ENCODE measurements around the gene REPIN1.

Gene REPIN1

DNA sequence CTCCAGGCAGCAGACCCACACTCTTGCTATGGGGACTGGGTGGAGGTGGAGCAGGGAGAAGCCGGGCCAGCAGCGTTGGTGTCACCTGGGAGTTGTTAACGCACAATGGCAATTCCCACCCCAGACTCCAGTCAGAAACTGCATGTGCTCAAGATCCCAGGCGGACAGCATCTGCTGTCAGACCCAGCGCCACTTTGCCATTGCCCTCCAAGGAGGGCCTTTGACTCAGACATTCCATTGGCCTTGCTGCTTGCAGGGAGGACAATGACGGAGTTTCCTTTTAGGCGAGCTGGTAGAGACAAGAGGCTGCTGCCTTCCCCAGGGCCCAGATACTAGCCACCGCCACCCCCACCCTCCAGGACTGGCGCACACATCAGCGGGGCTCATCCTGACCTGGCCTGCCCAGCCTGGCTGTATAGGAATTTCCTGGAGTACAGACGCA is 45.0 kb downstream of the REPIN1 start:
- Histone ChIP-seq H3K4me3 (ENCODE audit: low read length) (no peak overlapping the region), H3K27ac (ENCODE audit: low read length) (no peak overlapping the region), H3F3A (ENCODE audit: insufficient read depth, low read length) (peaks cover 25% of the 10 kb centered on the region), H3K4me2 (ENCODE audit: low read depth, low read length) (no peak overlapping the region), H3K27me3 (replicated peaks; ENCODE audit: insufficient read depth, low read length) (no peaks in the 10 kb centered on the region), H3K9me3 (replicated peaks; ENCODE audit: insufficient read depth, low read length) (no peaks in the 10 kb centered on the region), H3K36me3 (replicated peaks; ENCODE audit: insufficient read depth, low read length) (peaks cover 6% of the 10 kb centered on the region; the same call in 1 of the 2 replicates), H3K4me1 (ENCODE audit: low read length) (peaks cover 24% of the 10 kb centered on the region), H3K9ac (ENCODE audit: low read length) (no peak overlapping the region), H2AFZ (ENCODE audit: low read length) (no peak overlapping the region), H3K9me2 (replicated peaks; ENCODE audit: insufficient read depth, low read length) (no peaks in the 10 kb centered on the region), H3K79me2 (ENCODE audit: low read length) (peaks cover 16% of the 10 kb centered on the region), H4K20me1 (ENCODE audit: insufficient read depth, low read length) (no peaks in the 10 kb centered on the region)
- no peak for DNase-seq
- TF ChIP-seq EZH2 (optimal IDR thresholded peaks at IDR 0.05; ENCODE audit: low read depth, low read length) (no peak), CTCF (IDR thresholded peaks at IDR 0.05; ENCODE audit: low read length) (no peak), EZH2phosphoT487 (IDR thresholded peaks at IDR 0.05; ENCODE audit: low read length) (no peak)

DNA sequence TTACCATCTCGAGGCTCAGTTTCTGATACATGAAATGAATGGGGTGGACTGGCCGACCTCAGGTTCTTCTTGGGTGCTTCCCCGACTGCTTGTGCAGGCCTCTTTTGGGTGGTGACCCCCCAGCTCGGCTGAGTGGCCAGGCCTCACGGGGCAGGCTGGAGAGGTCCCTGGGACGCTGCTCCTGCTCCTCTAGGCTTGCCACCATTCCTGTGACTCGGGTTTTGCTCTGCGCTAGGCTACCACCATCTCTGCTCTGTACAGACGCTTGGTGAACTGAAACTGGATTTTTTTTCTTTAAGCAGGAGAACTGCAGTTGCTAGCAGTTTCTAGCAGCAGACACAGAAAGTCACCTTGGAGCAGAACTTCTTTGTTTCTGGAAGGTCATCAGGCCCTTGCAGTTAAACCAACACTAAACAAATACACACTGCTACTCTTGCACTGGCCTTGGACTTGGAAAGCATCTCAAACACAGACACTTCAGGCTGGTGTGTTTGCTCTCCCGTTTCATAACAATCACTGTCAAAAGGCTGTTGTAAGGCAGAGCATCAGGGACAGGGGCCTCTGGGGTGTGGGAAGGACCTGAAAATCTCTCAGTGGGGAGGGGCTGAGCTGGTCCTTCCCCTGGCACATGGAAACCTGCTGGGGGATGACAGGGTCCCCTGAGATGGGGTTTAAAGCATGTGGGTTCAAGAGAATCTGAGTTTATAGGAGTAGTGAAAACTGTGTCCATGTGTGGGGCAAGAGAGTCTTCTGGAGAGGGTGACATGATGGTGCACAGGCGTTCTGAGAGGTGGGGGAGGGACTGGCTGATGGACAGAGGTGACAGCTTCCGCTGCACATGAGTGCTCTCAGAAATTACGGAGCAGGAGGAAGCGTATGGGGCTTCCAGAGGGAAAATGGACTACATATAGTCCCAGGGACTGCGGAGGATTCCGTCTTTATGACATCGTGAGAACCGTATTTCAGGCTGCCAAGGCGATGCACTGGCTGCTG is 46.8 kb downstream of the REPIN1 start:
- peaks cover 25% of the 10 kb centered on the region for H3K4me1 ChIP-seq (ENCODE audit: low read length)
- H3K9me3 ChIP-seq (replicated peaks; ENCODE audit: insufficient read depth, low read length): no peaks in the 10 kb centered on the region
- H3K4me2 ChIP-seq (ENCODE audit: low read depth, low read length): peak overlapping the region; percentile 46
- H3K36me3 ChIP-seq (replicated peaks; ENCODE audit: insufficient read depth, low read length): 0 out of 2 replicates have a peak, but pooled peaks cover under 1% of the 10 kb centered on the region
- no peak for TF ChIP-seq EZH2 (optimal IDR thresholded peaks at IDR 0.05; ENCODE audit: low read depth, low read length)
- TF ChIP-seq CTCF (IDR thresholded peaks at IDR 0.05; ENCODE audit: low read length): no peak
- no peak for TF ChIP-seq EZH2phosphoT487 (IDR thresholded peaks at IDR 0.05; ENCODE audit: low read length)
- no peaks in the 10 kb centered on the region for H3K9me2 ChIP-seq (replicated peaks; ENCODE audit: insufficient read depth, low read length)
- peak overlapping the region; percentile 49 for H2AFZ ChIP-seq (ENCODE audit: low read length)
- H3K27ac ChIP-seq (ENCODE audit: low read length): peak overlapping the region; percentile 85
- no peak overlapping the region; the same call in 1 of the 2 replicates for H3K4me3 ChIP-seq (ENCODE audit: low read length)
- H3K79me2 ChIP-seq (ENCODE audit: low read length): no peaks in the 10 kb centered on the region; the same call in 1 of the 2 replicates
- peak overlapping the region; percentile 58 for H3K9ac ChIP-seq (ENCODE audit: low read length)
- no peaks in the 10 kb centered on the region for H4K20me1 ChIP-seq (ENCODE audit: insufficient read depth, low read length)
- peaks cover 25% of the 10 kb centered on the region for H3F3A ChIP-seq (ENCODE audit: insufficient read depth, low read length)
- DNase-seq: peak; percentile 92
- no peaks in the 10 kb centered on the region for H3K27me3 ChIP-seq (replicated peaks; ENCODE audit: insufficient read depth, low read length)

DNA sequence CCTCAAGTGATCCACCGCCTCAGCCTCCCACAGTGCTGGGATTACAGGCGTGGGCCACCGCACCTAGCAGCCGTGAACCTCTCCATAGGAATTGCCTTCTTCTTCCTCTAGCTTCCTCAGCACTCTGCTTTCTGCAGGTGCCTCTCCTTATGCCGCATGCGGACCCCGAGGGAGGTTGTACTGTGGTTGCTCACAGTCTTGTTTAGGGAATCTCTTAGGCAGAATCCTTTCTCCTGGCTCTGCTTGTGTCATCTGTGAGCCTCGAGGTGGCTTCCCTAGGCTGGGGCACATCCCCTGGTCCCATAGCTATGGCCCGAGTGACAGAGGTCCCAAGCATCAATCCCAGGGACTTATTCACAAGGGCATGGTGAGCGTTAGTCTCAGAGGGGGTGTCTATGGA is 48.6 kb downstream of the REPIN1 start:
- no peak overlapping the region for H3K4me2 ChIP-seq (ENCODE audit: low read depth, low read length)

More for the DNA sequence above, 48.6 kb downstream of the REPIN1 start:
- no peak for TF ChIP-seq EZH2phosphoT487 (IDR thresholded peaks at IDR 0.05; ENCODE audit: low read length)
- no peak for TF ChIP-seq EZH2 (optimal IDR thresholded peaks at IDR 0.05; ENCODE audit: low read depth, low read length)
- TF ChIP-seq CTCF (IDR thresholded peaks at IDR 0.05; ENCODE audit: low read length): no peak
- Histone ChIP-seq H3F3A (ENCODE audit: insufficient read depth, low read length) (peaks cover 21% of the 10 kb centered on the region), H2AFZ (ENCODE audit: low read length) (no peak overlapping the region), H3K4me1 (ENCODE audit: low read length) (peaks cover 32% of the 10 kb centered on the region), H3K4me3 (ENCODE audit: low read length) (no peak overlapping the region), H3K27ac (ENCODE audit: low read length) (no peak overlapping the region), H4K20me1 (ENCODE audit: insufficient read depth, low read length) (no peaks in the 10 kb centered on the region), H3K79me2 (ENCODE audit: low read length) (no peaks in the 10 kb centered on the region; the same call in 1 of the 2 replicates), H3K36me3 (replicated peaks; ENCODE audit: insufficient read depth, low read length) (no peaks in the 10 kb centered on the region), H3K9ac (ENCODE audit: low read length) (no peak overlapping the region), H3K27me3 (replicated peaks; ENCODE audit: insufficient read depth, low read length) (no peaks in the 10 kb centered on the region), H3K9me2 (replicated peaks; ENCODE audit: insufficient read depth, low read length) (no peaks in the 10 kb centered on the region), H3K9me3 (replicated peaks; ENCODE audit: insufficient read depth, low read length) (no peaks in the 10 kb centered on the region)
- no peak for DNase-seq

All from MM.1S (cell line).